GM12878 (cell line): Measurements from ENCODE around the gene CNKSR3. TPM values are rescaled to one million over a fixed set of nuclear protein-coding genes. Genes with fewer than 3 reads are reported as not detected.

Experiments used
- ATAC-seq: fragments of 200-7000 bp; cut with Tn5 transposase; 3 replicates; pipeline ENCODE4 v1.9.1; 2020; ENCODE audit warnings: mild to moderate bottlenecking, moderate library complexity
- BruUV-seq: library from RNA; stranded (reverse); fragments of 400-500 nt; replicated peaks from 2 replicates; lab custom pipeline; 2021; lab: Mats Ljungman, UMichigan
- CTCF ChIA-PET: fragments of 300-600 bp; sonication (Branson Sonifier 250); formaldehyde crosslinking; extraction: SDS; loops from one replicate; lab custom pipeline; 2021; ENCODE audit warnings: inconsistent platforms; lab: Yijun Ruan, JAX
- POLR2A ChIA-PET: fragments of 350-600 bp; formaldehyde crosslinking; extraction: SDS; loops from one replicate; lab custom pipeline; 2021; ENCODE audit warnings: inconsistent platforms; lab: Charles Lee
- RAD21 ChIA-PET: fragments of 300-600 bp; sonication (Branson Sonifier 250); formaldehyde crosslinking; loops from one replicate; lab custom pipeline; 2023; ENCODE audit warnings: antibody characterized with exemption; ENCODE audit not compliant: unreplicated experiment; lab: Charles Lee
- SMC1A ChIA-PET: fragments of 300-600 bp; sonication (Branson Sonifier 250); formaldehyde crosslinking; loops from one replicate; lab custom pipeline; 2023; ENCODE audit not compliant: unreplicated experiment, uncharacterized antibody; lab: Charles Lee
- DNase-seq: peaks from one replicate; pipeline ENCODE4 v3.0.0-alpha.2; 2011; ENCODE audit warnings: low read depth, low spot score
- FAIRE-seq: peaks from 3 replicates; lab custom pipeline; 2011; peaks lifted over from hg19 to GRCh38; lab: Jason Lieb, UNC
- H2AFZ ChIP-seq: 2 replicates; pipeline ENCODE4 v1.6.0; 2011; ENCODE audit warnings: low read depth, low read length, control low read depth; ENCODE audit not compliant: control insufficient read depth
- H3K27ac ChIP-seq: 2 replicates; pipeline ENCODE4 v1.5.1; 2011; ENCODE audit warnings: control low read depth; ENCODE audit not compliant: control insufficient read depth, insufficient read depth
- H3K27me3 ChIP-seq, 2 experiments: replicated peaks in 1 of 2; 2 replicates each; pipeline versions ENCODE4 v1.6.0 to v1.6.1; 2011; ENCODE audit warnings: low read length in 1 of 2; ENCODE audit not compliant: control insufficient read depth in 2 of 2, insufficient read depth in 2 of 2
- H3K36me3 ChIP-seq, 2 experiments: 2 replicates each; pipeline ENCODE4 v1.5.1; 2011; ENCODE audit warnings: low read length in 1 of 2; ENCODE audit not compliant: control insufficient read depth in 2 of 2, insufficient read depth in 2 of 2
- H3K4me1 ChIP-seq: 2 replicates; pipeline ENCODE4 v1.6.1; 2011; ENCODE audit warnings: mild to moderate bottlenecking, low read length, moderate library complexity, mixed read lengths; ENCODE audit not compliant: control insufficient read depth, insufficient read depth
- H3K4me2 ChIP-seq: 2 replicates; pipeline ENCODE4 v1.6.0; 2011; ENCODE audit warnings: control low read depth; ENCODE audit not compliant: control insufficient read depth, insufficient read depth
- H3K4me3 ChIP-seq: fragments of 200-600 bp; sonication (generic); 2 replicates; pipeline ENCODE4 v1.5.1; 2016
- H3K79me2 ChIP-seq: 2 replicates; pipeline ENCODE4 v1.6.0; 2011; ENCODE audit warnings: low read length; ENCODE audit not compliant: control insufficient read depth, insufficient read depth
- H3K9ac ChIP-seq: 2 replicates; pipeline ENCODE4 v1.8.0; 2011; ENCODE audit warnings: low read length, control low read depth, mixed read lengths; ENCODE audit not compliant: control insufficient read depth, insufficient read depth
- H3K9me3 ChIP-seq: replicated peaks from 3 replicates; pipeline ENCODE4 v1.5.1; 2011; ENCODE audit warnings: mild to moderate bottlenecking, low read length; ENCODE audit not compliant: control insufficient read depth, insufficient read depth
- H4K20me1 ChIP-seq: 2 replicates; pipeline ENCODE4 v1.6.0; 2011; ENCODE audit not compliant: control insufficient read depth, insufficient read depth
- ATF3 ChIP-seq: IDR thresholded peaks from 2 replicates; pipeline ENCODE4 v1.6.1; 2011; ENCODE audit warnings: low read depth, mild to moderate bottlenecking, low read length, moderate library complexity, borderline replicate concordance; ENCODE audit errors: extremely low read depth
- FOXM1 ChIP-seq: IDR thresholded peaks from 2 replicates; pipeline ENCODE4 v1.6.1; 2012; ENCODE audit warnings: low read depth, mild to moderate bottlenecking, inconsistent platforms, low read length, moderate library complexity
- GATAD2B ChIP-seq: fragments of 450-650 bp; conservative IDR thresholded peaks from 2 replicates; pipeline ENCODE4 v1.6.1; 2017; ENCODE audit warnings: low read depth, mild to moderate bottlenecking, moderate library complexity
- KLF5 ChIP-seq: fragments of 450-650 bp; IDR thresholded peaks from 2 replicates; pipeline ENCODE4 v1.6.1; 2014; ENCODE audit warnings: mild to moderate bottlenecking; ENCODE audit not compliant: partially characterized antibody
- MXI1 ChIP-seq: fragments of 150-350 bp; IDR thresholded peaks from 2 replicates; pipeline ENCODE4 v1.6.1; 2011; ENCODE audit warnings: low read depth, mild to moderate bottlenecking, inconsistent platforms, low read length, improper control_type of control experiment
- MYC ChIP-seq: IDR thresholded peaks from 2 replicates; pipeline ENCODE4 v1.6.1; 2011; ENCODE audit warnings: mild to moderate bottlenecking, low read length, moderate library complexity, inconsistent platforms; ENCODE audit not compliant: insufficient read depth, insufficient replicate concordance, insufficient read length, severe bottlenecking
- PAX8 ChIP-seq: fragments of 450-650 bp; IDR thresholded peaks from 2 replicates; pipeline ENCODE4 v1.6.1; 2017; ENCODE audit warnings: mild to moderate bottlenecking, moderate library complexity
- SIN3A ChIP-seq: IDR thresholded peaks from 2 replicates; pipeline ENCODE4 v1.6.1; 2012; ENCODE audit warnings: low read depth, low read length, improper control_type of control experiment
- SMAD5 ChIP-seq: IDR thresholded peaks from 2 replicates; pipeline ENCODE4 v1.6.1; 2016; ENCODE audit warnings: antibody characterized with exemption, low read depth
- SP1 ChIP-seq: IDR thresholded peaks from one replicate; pipeline ENCODE4 v1.6.1; 2011; ENCODE audit warnings: low read depth, low read length
- TAF1 ChIP-seq: IDR thresholded peaks from 2 replicates; pipeline ENCODE4 v1.6.1; 2011; ENCODE audit warnings: mild to moderate bottlenecking, low read depth, low read length, borderline replicate concordance
- ZBTB11 ChIP-seq: fragments of 450-650 bp; formaldehyde crosslinking; IDR thresholded peaks from 2 replicates; pipeline ENCODE4 v1.5.0; 2022; ENCODE audit warnings: mild to moderate bottlenecking, missing genetic modification characterization
- ZNF24 ChIP-seq: fragments of 450-650 bp; IDR thresholded peaks from 2 replicates; pipeline ENCODE4 v1.6.1; 2017; ENCODE audit warnings: antibody characterized with exemption, mild to moderate bottlenecking
- WGBS: methylation state at CpG from one replicate; pipeline ENCODE4 v1.1.6; 2016; ENCODE audit warnings: low lambda C conversion rate; ENCODE audit not compliant: insufficient replicate concordance, insufficient coverage; ENCODE audit errors: missing lambda C conversion rate; 5-methylcytosine and 5-hydroxymethylcytosine counted together
- in situ Hi-C: fragments of 300-500 bp; cut with MboI; formaldehyde crosslinking; loops from 9 replicates; pipeline ENCODE4 v1.14.3; 2018; ENCODE audit warnings: mixed read lengths
- intact Hi-C: fragments of 100-400 bp; cut with micrococcal nuclease; formaldehyde crosslinking; loops from one replicate; pipeline ENCODE4 v1.14.2; 2022; ENCODE audit not compliant: unreplicated experiment
- polyA plus RNA-seq, 11 experiments: library from polyadenylated mRNA; depleted of rRNA in 4 of 11; unstranded in 6 of 11; stranded (reverse) in 5 of 11; fragments of >200 nt; fragmentation: Nextera tagmentation in 4 of 11; fragmentation: Illumina TruSeq in 1 of 11; extraction: Ambion mirVana in 4 of 11; extraction: Trizol in 1 of 11; gene quantifications; 1 replicate in 1 of 11; 2 replicates in 10 of 11; pipeline versions ENCODE4 v1.2.1 to v1.2.3, GENCODE V29; 2011 to 2016; ENCODE audit warnings: inconsistent platforms in 2 of 11, missing spikeins in 2 of 11, low read depth in 1 of 11
- total RNA-seq, 4 experiments: library from RNA; depleted of rRNA in 3 of 4; stranded (reverse); fragments of >200 nt in 3 of 4; fragmentation: Illumina TruSeq in 1 of 4; extraction: Trizol in 1 of 4; gene quantifications; 2 replicates each; pipeline versions ENCODE4 v1.2.1 to v1.2.3, GENCODE V29; 2013 to 2021
- TF ChIP-seq, protein P1 (sequence below): IDR thresholded peaks from 2 replicates; pipeline ENCODE4 v1.6.1; 2012; ENCODE audit warnings: low read depth, low read length, improper control_type of control experiment
- TF ChIP-seq, protein P2 (sequence below): IDR thresholded peaks from 2 replicates; pipeline ENCODE4 v1.6.1; 2012; ENCODE audit warnings: mild to moderate bottlenecking, low read depth, low read length
- TF ChIP-seq, protein P3 (sequence below): IDR thresholded peaks from 2 replicates; pipeline ENCODE4 v1.6.1; 2011; ENCODE audit warnings: borderline replicate concordance, low read depth, mild to moderate bottlenecking, moderate library complexity, mixed read lengths, low read length; ENCODE audit not compliant: insufficient read depth; ENCODE audit errors: extremely low read length

CNKSR3 gene
- total and polyA plus RNA-seq, 10 of the 15 experiments (the other 5 are each of a cell fraction or from before 2014, with no cell fraction given), result under 0.01 to 0.48 (median 0.12) TPM; not detected in 2

- no peak for ATAC-seq
- no peak for FAIRE-seq
- TF ChIP-seq, protein P1, sequence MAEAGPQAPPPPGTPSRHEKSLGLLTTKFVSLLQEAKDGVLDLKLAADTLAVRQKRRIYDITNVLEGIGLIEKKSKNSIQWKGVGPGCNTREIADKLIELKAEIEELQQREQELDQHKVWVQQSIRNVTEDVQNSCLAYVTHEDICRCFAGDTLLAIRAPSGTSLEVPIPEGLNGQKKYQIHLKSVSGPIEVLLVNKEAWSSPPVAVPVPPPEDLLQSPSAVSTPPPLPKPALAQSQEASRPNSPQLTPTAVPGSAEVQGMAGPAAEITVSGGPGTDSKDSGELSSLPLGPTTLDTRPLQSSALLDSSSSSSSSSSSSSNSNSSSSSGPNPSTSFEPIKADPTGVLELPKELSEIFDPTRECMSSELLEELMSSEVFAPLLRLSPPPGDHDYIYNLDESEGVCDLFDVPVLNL, result no peak
- TF ChIP-seq SMAD5 (no peak), PAX8 (no peak), FOXM1 (no peak), ZNF24 (no peak), TAF1 (no peak), MXI1 (no peak), MYC (no peak), GATAD2B (no peak), SP1 (no peak), KLF5 (no peak), ZBTB11 (no peak), ATF3 (no peak), SIN3A (no peak)
- TF ChIP-seq, protein P2, sequence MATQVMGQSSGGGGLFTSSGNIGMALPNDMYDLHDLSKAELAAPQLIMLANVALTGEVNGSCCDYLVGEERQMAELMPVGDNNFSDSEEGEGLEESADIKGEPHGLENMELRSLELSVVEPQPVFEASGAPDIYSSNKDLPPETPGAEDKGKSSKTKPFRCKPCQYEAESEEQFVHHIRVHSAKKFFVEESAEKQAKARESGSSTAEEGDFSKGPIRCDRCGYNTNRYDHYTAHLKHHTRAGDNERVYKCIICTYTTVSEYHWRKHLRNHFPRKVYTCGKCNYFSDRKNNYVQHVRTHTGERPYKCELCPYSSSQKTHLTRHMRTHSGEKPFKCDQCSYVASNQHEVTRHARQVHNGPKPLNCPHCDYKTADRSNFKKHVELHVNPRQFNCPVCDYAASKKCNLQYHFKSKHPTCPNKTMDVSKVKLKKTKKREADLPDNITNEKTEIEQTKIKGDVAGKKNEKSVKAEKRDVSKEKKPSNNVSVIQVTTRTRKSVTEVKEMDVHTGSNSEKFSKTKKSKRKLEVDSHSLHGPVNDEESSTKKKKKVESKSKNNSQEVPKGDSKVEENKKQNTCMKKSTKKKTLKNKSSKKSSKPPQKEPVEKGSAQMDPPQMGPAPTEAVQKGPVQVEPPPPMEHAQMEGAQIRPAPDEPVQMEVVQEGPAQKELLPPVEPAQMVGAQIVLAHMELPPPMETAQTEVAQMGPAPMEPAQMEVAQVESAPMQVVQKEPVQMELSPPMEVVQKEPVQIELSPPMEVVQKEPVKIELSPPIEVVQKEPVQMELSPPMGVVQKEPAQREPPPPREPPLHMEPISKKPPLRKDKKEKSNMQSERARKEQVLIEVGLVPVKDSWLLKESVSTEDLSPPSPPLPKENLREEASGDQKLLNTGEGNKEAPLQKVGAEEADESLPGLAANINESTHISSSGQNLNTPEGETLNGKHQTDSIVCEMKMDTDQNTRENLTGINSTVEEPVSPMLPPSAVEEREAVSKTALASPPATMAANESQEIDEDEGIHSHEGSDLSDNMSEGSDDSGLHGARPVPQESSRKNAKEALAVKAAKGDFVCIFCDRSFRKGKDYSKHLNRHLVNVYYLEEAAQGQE, result no peak
- TF ChIP-seq, protein P3, sequence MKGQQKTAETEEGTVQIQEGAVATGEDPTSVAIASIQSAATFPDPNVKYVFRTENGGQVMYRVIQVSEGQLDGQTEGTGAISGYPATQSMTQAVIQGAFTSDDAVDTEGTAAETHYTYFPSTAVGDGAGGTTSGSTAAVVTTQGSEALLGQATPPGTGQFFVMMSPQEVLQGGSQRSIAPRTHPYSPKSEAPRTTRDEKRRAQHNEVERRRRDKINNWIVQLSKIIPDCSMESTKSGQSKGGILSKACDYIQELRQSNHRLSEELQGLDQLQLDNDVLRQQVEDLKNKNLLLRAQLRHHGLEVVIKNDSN, result no peak
These were observed 106.7 kb downstream of the CNKSR3 start for GRCh38 chr6:154403788-154404187.

More at GRCh38 chr6:154403788-154404187, 106.7 kb downstream of the CNKSR3 start:
- no peak for DNase-seq
- Histone ChIP-seq H3K4me3 (no peak overlapping the region), H3K9me3 (no peaks in the 10 kb centered on the region), H3K36me3 (no peaks in the 10 kb centered on the region), H3K9ac (no peak overlapping the region), H3K27ac (no peak overlapping the region), H3K4me2 (no peak overlapping the region), H3K79me2 (no peaks in the 10 kb centered on the region), H3K4me1 (no peaks in the 10 kb centered on the region), H3K27me3 (no peaks in the 10 kb centered on the region), H2AFZ (no peak overlapping the region), H4K20me1 (no peaks in the 10 kb centered on the region)
- WGBS, result 4% methylated on average over 4 of the region's 4 CpGs
- BruUV-seq, result no TSS peak
- POLR2A ChIA-PET, result no interaction called here
- in situ Hi-C loops (no loop called here), intact Hi-C loops (no loop called here)
- CTCF ChIA-PET, result no interaction called here
- RAD21 ChIA-PET, result no interaction called here
- SMC1A ChIA-PET, result no interaction called here
